Germinal center (tissue), 1 donor: Measurements from ENCODE around the gene FARS2.
A peak's percentile ranks its signal among the peaks of the same experiment; 100 is the strongest.

Experiments used
- DNase-seq: peaks from one replicate; pipeline ENCODE4 v3.0.0; 2012; ENCODE audit warnings: mixed read lengths, low spot score

The FARS2 gene

DNA sequence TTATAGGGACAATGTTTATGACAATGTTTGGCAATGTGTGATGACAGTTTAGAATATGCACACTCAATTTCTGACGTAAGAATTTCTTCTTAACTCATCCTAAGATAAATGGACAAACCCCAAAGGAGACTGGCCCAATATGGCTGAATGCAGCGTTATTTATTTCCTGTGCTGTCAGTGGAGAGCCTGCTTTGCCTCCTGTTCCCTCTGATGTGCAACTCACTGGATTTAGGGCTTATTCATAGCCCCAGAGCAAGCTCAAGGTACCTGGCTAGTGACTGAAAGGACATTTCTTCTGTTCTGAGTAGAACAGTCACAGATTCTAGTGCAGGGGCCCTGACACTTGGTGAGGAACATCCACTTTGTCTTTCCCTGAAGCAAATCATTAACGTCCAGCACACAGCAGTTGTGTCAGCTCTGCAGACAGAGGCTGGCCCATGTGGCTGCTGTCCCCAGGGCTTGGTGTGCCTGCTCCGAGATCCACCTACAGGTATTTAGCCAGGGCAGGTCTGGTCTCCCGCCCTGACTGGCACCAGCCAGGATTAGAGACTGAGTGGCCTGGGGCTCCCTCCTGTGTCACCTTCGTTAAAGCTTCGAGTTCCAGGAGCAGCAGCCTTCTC lies 64.8 kb downstream of the FARS2 start:
- no peak for DNase-seq

DNA sequence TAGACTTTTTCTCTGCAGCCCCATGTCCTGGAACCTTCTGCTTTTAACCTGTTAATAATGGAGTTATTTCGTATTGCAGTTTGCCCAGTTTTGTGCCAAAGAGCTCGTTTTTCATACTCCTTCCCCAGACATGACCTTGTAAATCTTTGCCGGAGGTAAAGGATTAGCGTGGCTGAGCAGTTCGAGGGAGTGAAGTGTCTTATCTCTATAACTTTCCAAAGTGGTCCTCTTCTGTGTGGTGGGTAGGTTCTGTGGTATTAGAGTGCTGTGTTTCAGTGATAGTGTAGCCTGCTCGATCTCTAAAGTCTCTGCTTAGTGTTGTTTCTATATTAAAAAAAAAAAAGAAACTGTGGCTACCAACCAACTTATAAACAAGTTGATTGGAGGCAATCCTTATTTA lies 67.5 kb downstream of the FARS2 start:
- no peak for DNase-seq

DNA sequence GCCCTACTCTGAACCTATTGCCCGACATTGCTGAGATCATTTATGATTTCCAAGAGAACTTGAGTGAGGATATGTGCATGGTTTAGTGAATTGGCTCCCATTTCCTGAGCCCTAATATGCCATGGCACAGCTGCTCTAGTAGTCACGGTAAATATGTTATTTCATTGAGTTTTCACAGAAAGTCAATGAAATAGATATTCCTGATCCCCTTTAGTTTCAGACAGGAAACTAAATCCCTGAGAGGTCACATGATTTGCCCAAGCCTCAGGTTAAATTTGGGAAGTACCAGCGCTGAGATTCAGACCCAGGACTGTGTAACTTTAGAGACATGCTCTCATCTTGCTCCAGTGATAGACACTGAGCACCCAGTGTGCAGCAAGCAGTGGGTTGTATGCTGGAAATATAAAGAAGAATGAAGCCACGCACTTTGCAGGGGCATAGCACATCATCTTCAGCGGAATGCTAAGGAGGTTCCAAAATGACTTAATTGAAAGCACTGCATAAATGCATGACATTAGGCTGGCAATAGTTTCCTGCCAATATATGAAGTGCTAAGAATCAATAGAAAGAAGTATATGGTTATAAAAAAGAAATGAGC lies 70.6 kb downstream of the FARS2 start:
- DNase-seq, result no peak

DNA sequence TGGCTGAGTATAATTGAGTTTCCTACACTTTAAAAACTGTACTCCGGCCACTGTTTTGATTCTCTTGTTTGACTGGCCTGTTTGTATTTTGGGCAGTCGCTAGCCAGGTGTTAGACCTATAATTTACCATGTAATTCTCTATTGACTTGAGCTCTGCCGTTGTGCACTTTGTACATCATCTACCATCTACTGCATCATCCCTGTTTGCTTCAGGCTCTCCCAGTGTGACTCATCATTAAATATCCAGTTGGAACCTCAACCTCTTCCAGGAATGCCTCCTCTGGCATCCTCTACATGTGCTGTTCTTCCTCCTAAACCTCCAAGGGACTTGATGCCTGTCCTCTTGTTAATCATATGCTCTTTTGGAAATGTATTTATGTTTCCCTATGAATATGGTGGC lies 72.3 kb downstream of the FARS2 start:
- DNase-seq, result no peak

DNA sequence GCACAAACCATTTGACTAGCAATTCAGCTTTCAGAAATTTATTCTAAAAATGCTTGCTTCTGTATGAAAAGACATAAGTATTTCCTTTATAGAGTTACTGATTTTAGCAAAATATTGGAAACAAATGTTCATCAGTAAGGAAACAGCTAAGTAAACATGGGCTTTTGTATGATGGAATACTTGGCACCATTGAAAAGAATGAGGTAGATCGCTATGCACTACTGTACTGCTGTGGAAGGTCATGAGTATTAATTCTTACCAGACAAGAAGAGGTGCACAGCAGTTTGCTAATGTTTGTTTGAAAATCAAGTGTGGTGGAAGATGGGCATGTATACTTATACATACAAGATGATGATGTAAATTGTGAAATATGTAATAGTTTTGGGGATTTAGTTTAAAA lies 73.0 kb downstream of the FARS2 start:
- no peak for DNase-seq

DNA sequence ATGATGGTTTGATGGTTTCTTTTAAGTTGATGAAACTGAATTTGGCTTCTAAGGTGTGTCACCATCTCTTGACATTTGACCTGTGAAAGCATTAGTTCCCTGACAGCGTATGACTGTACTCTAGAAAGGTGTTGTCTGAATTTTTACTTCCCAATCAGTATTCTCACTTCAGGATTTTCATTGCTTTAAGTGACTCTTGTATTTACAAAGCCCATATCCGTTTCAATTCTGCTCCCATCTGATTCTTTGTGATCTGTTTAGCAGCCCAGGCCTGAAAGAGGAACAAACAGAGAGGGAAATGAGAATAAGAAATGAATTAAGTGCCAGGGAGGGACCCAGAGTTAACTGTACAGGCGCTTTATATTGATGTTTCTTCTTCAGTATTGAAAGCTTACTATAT lies 73.7 kb downstream of the FARS2 start:
- DNase-seq, result peak; percentile 21

DNA sequence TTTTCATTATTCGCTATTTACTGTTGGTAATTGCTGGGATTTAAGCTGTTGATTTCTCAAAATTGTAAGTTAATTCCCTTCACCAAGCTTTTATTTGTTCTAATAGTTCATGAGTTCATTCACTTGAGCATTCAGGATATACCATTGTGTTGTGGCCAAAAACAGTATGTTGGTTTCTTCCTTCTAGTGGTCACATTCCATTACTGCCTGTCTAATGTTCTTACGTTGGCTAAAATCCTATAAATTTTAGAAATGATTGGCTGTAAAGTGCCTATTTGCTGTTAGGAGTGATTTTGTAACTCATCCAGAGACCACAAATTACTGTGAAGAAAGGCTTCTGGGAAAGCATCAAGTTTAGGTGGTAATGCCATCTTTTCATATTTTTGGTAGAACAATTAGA lies 76.3 kb downstream of the FARS2 start:
- no peak for DNase-seq

DNA sequence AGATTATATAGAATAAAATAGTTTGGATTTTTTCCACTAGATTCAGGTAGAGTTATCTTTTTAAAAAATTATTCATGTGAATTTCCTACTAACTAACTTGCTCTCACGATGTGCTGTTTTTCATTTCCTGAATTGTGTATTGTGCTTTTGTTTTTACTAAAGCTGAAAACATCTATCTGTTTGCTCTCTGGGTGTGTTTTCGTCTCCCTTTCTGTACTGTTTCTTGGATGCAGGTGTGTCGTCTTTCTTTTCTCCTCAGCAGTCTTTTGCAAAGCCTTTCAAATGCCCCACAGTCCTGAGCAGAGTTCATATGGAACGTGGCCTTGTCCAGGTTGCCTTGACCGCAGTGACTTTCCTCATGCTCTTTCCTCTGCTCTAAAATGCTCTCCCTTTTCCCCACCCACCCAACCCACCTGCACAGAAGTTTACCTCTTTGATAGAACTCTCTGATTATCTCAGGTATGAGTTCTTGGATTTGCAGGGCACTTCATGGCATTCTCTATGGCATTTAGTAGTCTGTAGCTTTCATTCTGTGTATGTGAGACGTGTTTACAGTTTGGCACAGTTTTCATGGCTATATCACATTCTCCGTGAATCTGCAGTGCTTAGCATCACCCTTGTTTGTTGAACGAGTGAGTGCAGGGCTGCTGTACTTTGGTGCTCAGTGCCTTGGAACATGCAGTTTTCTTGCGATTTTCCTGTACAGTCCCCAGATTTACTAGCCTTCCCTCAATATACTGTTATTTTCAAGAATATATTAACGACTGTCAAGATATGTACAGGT lies 77.1 kb downstream of the FARS2 start:
- DNase-seq, result no peak

DNA sequence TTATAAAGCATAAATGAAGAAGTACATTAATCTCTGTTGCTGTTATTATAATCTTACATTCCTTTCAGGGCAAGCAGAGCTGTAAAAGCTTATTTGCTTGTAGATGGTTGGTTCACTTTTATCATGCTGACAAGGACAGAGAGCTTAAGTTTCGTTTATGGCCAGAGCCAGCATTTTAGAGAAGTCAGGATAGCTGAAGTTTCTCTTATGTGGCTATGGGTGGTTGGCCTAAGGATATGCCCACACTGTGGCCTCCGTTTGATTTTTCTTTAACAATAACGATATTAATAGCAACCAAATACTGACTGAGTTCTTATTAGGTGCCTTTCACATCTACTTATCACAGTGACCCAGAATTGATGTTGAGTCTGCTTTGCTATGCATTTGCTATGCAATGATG lies 78.5 kb downstream of the FARS2 start:
- no peak for DNase-seq

DNA sequence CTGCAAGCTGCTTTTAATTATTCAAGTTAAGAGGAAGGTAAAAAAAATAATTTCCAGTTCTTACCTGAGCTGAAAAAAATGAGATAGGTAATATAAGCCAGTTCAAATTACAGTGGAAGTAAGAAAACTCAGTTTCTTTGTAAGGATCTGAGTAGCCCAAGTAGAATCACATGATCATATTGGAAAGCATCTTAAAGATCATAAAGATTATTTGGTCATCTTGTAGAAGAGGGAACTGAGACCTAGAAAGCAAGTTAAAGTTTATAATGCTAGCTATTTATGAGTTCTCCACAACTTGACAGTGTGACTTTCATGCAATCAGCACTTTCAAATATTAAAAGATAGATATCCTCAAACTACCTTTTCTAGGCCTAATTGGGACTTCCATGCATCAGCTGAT lies 80.5 kb downstream of the FARS2 start:
- DNase-seq, result no peak

DNA sequence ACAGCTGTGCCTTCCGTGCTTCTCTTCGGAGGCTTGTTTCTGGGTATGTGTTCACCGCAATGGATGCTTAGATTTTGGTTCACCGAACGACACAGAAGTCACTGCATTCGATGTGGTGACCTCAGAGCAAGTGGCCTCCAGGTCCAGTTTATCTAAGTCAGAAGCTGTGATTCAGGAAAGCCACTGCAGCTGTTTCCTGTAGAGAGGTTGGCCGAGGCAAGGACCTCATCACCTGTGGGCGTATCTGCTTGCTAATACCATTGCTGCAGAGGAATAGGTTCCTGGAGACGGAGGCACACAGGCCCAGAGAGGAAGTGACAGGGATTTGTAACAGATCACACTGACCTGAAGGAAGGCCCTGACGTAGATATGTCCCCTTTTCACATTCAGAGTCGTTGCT lies 82.7 kb downstream of the FARS2 start:
- no peak for DNase-seq

DNA sequence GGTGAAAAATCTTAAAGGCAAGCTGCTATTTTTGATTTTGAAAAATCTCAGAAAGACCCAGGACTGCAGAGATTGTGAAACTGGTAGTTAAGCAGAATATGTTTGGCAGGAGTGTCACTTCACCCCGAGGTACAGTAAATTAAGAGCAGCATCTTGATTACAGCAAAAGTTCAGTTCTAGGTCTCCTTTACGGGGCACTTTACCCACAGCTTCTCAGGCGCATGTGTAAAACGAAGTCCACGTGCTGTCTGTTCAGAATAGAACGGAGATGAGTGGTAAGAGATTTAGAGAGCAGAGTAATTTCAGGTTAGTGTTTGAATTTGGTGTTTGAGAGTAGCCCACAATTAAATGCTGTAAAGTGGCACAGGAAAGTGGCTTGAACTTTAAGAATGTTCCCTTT lies 84.0 kb downstream of the FARS2 start:
- DNase-seq, result no peak

DNA sequence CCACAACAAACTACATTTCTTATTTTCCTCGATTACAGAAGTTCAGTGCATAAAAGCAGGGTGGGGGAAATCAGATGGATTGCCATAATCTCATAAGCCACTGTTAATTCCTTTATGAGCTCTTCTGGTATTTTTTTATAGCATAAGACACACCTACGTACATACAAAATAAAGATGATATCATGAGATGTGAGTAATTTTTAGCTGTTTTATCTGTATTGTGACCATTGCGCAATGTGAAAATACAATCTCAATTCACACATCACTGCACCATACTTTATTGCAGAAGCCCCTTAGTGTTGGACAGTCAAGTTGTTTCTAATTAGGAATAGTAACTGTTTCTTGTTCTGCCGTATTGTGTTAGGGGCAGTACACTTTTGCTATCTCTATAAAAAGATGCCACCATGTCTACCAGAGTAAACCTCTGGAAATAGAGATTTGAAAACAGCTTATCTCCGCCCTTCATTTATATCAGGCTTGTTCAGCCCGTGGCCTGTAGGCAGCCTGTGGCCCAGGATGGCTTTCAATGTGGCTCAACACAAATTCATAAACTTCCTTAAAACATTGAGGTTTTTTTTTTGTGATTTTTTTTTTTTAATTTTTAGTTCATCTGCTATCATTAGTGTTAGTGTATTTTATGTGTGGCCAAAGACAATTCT lies 90.4 kb downstream of the FARS2 start:
- DNase-seq, result no peak

DNA sequence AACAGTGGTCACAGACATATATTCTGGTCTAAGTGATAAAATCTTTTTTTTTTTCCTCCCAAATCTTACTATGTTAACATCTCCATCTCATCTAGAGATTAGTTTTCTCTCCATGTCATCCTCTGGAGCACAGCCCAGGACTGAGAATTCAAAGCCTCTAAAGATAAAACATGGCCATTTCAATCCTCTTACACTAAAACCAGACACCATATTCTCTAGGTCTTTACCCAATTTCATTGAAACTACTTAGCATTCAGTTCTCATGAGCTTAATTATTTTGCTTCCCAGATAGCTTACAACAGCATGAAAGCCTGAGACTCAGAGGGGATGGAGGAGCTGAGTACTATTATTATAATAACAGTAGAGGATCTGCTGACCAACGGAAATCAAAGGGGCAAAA lies 92.7 kb downstream of the FARS2 start:
- DNase-seq, result no peak

DNA sequence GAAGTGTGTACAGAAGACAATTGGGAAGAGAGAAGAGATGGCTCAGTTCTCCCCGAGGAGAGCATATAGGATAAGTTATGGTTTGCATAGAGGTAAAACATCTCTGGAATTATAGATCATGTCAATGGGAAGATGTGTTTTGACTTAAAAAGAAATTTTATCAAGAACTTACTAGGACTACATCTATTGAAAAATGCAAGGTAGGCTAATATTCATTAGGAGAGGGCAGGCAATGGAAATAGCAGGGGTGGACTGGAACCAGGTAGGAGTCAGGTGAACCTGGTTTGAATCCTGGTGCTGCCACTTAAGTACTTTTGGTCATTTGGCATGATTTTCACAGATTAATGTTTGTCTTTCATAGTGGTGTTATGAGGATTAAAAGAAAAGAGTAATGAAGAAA lies 96.2 kb downstream of the FARS2 start:
- DNase-seq, result no peak

DNA sequence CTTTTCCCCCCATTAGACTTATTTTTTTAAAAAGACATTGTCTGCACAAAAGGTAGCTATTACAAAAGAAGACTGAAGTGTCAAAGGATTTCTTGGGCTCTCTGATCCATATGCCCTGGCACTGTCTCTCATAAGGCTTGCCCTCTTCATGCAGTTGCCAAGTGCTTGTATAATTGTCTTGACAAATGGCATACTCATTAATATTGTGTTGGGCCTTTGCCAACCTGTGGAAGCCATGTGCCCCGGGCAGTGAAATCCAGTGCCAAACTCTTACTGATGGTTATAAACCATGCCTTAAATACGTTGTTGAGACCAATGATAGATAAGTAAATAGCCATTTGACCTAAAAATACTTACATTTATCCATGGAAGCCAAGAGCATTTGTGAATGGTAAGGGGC lies 98.1 kb downstream of the FARS2 start:
- DNase-seq, result no peak

DNA sequence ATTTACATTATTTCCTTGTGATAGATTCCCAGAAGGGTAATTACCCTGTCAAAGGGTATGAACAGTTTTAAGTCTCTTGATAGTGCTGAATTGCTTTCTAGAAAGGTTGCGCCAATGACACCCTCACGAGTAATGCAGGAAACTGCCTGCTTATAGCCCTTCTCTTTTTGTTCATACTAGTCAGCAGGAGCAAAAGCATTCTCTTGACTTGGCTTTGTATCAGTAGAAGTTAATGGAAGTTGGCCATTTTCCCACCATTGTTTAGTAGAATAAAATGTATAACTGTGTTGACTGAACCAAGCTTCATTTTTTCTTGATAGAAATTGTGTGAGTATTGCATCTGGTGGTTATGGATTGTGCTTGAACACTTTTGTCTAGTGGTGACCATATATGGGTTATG lies 100.1 kb downstream of the FARS2 start:
- no peak for DNase-seq

DNA sequence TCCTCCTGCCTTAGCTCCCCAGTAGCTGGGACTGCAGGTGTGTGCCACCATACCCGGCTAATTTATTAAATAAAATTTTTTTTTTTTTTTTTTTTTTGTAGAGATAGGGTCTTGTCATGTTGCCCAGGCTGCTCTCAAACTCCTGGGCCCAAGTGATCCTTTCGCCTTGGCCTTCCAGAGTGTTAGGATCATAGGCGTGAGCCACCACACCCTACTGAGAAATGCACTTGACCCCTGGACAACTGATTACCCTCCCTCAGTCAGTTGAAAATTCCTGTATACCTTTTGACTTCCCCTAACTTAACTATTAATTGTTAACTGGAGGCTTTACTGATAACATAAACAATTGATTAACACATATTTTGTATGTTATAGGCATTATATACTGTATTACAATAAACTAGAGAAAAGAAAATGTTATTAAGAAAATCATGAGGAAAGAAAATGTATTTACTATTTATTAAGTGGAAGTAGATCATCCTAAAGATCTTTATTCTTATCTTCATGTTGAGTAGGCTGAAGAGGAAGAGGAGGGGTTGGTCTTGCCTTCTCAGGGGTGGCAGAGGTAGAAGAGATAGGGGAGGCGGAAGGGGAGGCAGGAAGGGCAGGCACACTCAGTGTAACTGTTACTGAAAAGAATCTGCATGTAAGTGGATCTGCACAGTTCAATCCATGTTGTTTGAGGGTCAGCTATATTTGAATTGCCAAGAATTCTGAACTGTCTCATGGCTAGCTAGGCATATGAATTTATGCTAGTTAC lies 104.3 kb downstream of the FARS2 start:
- DNase-seq, result no peak

DNA sequence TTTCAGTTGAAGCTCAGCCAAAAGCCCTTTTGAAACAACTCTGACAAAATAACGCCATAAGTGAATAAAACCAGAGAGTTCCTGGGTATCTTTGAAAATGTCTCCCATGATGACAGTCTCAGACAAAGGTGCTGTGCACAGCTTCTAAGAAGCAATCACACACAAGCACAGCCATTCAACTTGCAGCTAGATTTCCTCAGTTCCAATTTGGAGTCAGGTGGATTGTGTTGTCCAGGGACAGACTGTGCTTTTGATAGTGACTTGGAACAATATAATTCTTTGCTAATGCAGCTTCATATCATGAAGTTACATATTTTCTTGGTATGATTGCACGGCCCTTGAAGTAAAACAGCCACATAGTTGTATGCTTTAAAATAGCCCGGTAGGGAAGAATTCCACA lies 105.6 kb downstream of the FARS2 start:
- DNase-seq, result no peak

DNA sequence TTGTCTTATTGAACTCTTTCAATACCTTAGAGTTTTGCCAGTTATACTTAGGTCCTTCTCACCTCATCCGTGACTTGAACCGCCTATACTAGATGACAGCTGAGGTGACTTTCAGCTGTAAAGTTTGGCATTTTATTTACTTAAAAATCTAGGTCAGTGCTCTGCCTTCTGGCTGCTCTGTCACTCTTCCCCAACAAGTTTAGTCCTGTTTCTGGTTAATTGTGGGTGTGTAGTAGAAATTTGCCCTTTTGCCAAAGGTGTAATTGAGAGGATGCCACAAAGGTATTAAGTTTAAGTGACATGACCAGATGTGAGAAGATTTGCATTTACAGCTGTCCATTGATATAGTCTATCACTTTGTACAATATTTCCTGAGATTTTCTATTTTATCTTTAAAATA lies 106.2 kb downstream of the FARS2 start:
- no peak for DNase-seq

DNA sequence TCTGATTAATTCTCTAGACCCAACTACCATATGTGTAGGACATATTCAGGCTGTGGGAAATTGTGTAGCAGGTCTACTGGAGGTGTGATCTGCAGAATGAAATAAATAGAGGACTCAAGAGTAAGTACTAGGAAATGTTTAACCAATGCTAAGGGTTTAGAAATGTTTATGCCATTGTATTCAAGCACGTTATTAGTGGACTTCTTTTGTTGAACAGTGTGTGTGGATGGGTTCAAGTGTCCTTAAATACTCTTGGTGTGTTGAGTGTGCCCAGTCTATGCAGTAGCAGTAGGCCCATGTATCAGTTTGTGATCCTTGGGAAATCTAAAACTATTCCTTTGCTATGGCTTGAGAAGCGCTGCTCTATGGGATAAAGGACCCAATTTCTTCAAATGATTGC lies 112.1 kb downstream of the FARS2 start:
- DNase-seq, result no peak

DNA sequence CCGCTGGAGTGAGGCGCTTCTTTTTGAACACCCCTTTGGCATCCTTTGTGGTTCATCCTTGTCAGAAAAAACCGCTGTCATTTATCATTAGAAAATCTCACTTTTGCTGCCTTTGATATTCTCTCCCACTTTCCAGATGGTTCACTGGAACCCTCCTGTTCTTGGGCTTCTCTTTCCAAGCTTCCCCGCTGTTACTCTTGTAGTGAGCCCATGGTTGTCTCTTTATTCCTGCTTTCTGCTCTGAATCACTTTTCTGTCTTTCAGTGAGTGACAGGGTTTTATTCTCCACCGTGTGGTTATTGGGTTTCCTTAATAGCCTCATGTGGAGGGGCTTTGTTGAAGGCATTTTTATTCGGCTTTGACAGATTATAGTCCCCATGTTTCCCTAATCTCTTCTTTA lies 117.0 kb downstream of the FARS2 start:
- DNase-seq, result no peak
